ENCODE results near the gene TRIO.

The TRIO gene

DNA sequence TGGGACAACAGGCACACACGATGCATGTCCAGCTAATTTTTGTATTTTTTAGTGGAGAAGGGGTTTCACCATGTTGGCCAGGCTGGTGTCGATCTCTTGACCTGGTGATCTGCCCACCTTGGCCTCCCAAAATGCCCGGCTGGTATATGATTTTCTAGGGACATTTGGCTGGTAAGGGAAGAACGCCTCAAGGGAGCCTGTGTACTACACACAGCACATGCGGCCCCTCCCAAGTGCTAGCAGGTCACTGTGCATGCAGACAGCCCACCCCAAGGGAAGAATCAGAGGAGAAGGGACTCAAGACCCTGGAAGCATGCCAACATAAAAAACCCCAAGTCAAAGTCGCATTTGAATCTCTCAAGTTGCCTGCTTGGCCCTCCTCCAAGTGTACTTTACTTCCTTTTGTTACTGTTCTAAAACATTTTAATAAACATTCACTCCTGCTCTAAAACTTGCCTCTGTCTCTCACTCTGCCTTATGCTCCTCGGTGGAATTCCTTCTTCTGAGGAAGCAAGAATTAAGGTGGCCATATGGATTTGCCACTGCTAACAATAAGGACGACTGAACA lies 414.1 kb downstream of the TRIO start:
- no peak for DNase-seq (ENCODE audit: low spot score)

DNA sequence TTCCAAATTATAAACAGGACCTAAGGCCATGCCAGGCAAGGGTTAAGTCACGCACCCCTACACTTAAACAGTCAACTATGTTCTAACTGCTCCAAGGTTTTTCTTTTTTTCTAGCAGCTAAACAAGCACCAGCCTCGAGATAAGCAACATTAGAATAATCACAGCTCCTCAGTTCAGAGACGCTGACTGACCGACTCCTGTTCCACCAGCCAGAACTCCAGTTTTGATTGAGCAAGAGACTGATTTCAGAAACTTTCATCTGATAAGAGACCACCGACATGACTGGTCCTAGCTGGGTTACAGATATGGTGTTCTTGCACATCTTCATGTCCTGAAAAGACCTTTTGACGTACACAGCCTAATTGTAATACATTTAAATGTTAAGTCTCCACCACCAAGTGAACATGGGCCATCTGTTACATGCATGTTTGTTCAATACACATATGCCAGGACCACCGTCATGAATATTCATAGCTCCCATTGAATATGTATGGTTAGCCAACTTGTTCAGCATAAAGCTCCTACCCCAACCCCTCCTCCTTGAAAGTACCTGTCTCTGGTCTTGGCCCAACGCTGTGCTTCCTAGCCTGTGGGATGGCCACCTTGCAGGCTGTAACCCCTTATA lies 414.8 kb downstream of the TRIO start:
- DNase-seq (ENCODE audit: low spot score): no peak
